Mesodermal cell (in vitro differentiated cells): ENCODE results near the gene PGBD5.

Experiments used
- H3K27ac ChIP-seq: 2 replicates; pipeline ENCODE4 v1.7.0; 2013; ENCODE audit warnings: mild to moderate bottlenecking, low read depth, low read length, moderate library complexity; ENCODE audit not compliant: severe bottlenecking
- H3K36me3 ChIP-seq: 2 replicates; pipeline ENCODE4 v1.7.1; 2013; ENCODE audit warnings: mild to moderate bottlenecking, low read length, moderate library complexity; ENCODE audit not compliant: control insufficient read depth, insufficient read depth
- H3K4me1 ChIP-seq: one replicate; pipeline ENCODE4 v1.7.1; 2013; ENCODE audit warnings: mild to moderate bottlenecking, low read length; ENCODE audit not compliant: insufficient read depth, control insufficient read depth, poor library complexity, severe bottlenecking
- H3K4me3 ChIP-seq: 2 replicates; pipeline ENCODE4 v1.7.0; 2013; ENCODE audit warnings: low read length, control low read depth, mild to moderate bottlenecking; ENCODE audit not compliant: insufficient read depth, poor library complexity, severe bottlenecking; ENCODE audit errors: extremely low read depth
- H3K9me3 ChIP-seq: 2 replicates; pipeline ENCODE4 v1.7.1; 2013; ENCODE audit warnings: mild to moderate bottlenecking, low read length, moderate library complexity; ENCODE audit not compliant: control insufficient read depth
- WGBS, 2 experiments: methylation state at CpG; one replicate each; pipeline ENCODE4 v1.1.5; 2013; ENCODE audit warnings: missing lambda C conversion rate in 2 of 2; ENCODE audit not compliant: insufficient coverage in 2 of 2; 5-methylcytosine and 5-hydroxymethylcytosine counted together

The PGBD5 gene

DNA sequence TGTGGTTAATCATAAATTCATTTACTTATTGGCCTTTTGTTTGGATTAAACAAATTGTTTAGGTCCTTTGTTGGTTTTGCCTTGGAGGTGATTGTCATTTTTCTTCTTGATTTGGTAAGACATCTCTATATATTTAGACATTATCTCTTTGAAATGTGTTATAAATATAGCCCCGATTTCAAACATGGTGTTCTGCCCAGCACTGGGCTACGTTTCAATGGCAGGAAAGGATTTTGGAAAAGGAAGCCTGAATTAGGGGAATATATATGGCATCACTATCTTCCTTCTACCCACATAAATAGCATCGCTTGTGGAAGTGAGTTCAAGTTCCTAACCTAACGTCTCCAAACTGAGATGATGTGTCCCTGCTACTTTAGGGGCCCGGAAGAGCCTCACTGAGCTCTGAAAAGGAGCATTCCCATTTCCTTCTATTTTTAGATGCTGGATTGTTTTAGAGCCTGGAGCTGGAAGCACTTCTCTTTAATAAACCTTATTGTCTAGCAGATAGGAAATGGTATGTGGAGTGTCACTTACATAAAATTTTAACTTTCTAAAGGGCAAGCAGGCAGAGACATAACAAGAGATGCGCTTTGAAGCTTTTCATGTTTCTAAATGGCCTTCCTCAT lies 39.4 kb downstream of the PGBD5 start:
- no peaks in the 10 kb centered on the region for H3K9me3 ChIP-seq
- no peak overlapping the region for H3K4me3 ChIP-seq
- 81 to 90% methylated on average over 2 to 3 of the region's 6 CpGs for WGBS, 2 experiments
- H3K27ac ChIP-seq, result no peak overlapping the region
- H3K4me1 ChIP-seq, result peaks cover 5% of the 10 kb centered on the region
- H3K36me3 ChIP-seq, result no peaks in the 10 kb centered on the region

GRCh38 chr1:230385930-230386329 lies 40.2 kb downstream of the PGBD5 start:
- 95 to 100% methylated on average over 4 of the region's 4 CpGs for WGBS, 2 experiments
- H3K9me3 ChIP-seq, result no peaks in the 10 kb centered on the region
- H3K4me1 ChIP-seq, result no peaks in the 10 kb centered on the region
- no peak overlapping the region for H3K27ac ChIP-seq
- H3K36me3 ChIP-seq, result no peaks in the 10 kb centered on the region
- no peak overlapping the region for H3K4me3 ChIP-seq

DNA sequence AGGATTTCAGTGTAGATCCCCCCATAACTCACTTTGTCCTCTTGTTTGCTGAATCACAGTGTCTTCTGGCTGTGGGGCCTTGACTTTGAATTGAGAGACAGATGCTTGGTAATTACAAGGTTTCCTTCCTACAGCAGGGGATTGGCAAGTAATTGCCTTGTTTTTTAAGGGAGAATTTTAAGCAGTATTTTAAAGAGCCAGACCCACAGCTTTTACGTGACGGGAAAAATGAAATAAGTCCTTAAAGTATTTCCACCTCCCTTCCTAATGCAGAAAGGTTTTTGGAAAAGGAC lies 41.0 kb downstream of the PGBD5 start:
- Histone ChIP-seq H3K4me1 (no peaks in the 10 kb centered on the region), H3K27ac (no peak overlapping the region), H3K9me3 (no peaks in the 10 kb centered on the region), H3K4me3 (no peak overlapping the region), H3K36me3 (no peaks in the 10 kb centered on the region)
- WGBS, 2 experiments, result 90% methylated on average over 2 of the region's 2 CpGs; no CpG with 5 or more reads in 1 of the 2 experiments

DNA sequence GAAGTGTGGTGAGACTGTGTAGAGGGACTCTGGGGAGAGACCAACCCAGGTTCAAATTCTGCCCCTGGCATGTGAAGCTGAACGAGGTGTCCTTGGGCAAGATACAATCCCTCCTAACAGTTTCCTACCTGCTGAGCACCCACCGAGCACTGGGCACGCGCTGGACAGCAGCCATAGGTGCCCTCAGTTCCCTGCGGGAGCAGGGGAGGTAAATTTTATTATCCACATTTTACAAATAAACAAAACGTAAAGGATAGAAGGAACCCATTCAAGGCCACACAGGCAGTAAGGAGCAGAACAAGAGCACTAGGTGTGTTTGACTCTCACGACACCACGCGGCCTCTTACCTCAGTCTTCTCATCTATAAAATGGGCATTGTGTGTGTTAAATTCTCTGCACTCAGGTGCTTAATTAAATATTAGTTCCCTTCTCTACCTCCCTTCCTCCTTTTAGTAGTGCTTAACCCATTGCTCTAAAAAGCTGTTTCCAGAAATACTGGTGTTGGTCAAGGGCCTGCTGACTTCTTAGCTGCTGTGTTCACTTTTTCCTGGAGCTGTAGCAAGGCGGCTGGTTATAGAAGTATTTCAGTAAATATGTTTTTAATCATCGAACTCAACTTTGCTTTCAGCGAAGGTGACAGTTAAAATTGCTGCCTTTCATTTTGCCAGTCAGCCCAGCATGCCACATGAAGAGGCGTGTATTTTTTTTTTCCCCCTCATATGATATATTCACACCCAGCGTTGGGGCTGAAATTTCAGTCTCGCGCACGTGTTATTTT lies 41.6 kb downstream of the PGBD5 start:
- WGBS, 2 experiments, result 84 to 88% methylated on average over 8 to 10 of the region's 17 CpGs
- no peaks in the 10 kb centered on the region for H3K4me1 ChIP-seq
- no peaks in the 10 kb centered on the region for H3K36me3 ChIP-seq
- no peak overlapping the region for H3K4me3 ChIP-seq
- no peak overlapping the region for H3K27ac ChIP-seq
- H3K9me3 ChIP-seq, result peaks cover 5% of the 10 kb centered on the region

DNA sequence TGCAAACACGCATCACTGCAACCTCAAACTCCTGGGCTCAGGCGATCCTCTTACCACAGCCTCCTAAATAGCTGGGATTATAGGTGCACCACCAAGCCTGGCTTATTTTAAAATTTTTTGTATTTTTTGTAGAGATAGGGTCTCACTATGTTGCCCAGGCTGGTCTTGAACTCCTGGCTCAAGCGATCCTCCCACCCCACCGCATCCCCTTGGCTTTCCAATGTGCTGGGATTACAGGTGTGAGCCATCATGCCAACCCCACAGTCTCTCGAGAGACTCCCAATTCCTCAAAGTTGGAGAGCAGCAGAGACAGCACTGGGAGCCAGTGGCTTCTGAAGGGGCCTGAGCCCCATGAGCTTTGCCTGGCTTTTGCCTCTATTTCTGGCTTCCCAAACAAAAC lies 42.7 kb downstream of the PGBD5 start:
- H3K9me3 ChIP-seq, result peaks cover 8% of the 10 kb centered on the region
- no peaks in the 10 kb centered on the region for H3K36me3 ChIP-seq
- no peak overlapping the region for H3K27ac ChIP-seq
- WGBS, 2 experiments, result 88 to 96% methylated on average over 3 of the region's 5 CpGs
- H3K4me3 ChIP-seq, result no peak overlapping the region
- H3K4me1 ChIP-seq, result no peaks in the 10 kb centered on the region

- Histone ChIP-seq H3K9me3 (peaks cover 8% of the 10 kb centered on the region), H3K27ac (peak overlapping the region; percentile 54), H3K36me3 (no peaks in the 10 kb centered on the region), H3K4me3 (no peak overlapping the region), H3K4me1 (no peaks in the 10 kb centered on the region)
- 25 to 36% methylated on average over 3 to 6 of the region's 7 CpGs for WGBS, 2 experiments
Observed at GRCh38 chr1:230382001-230382491, 44.1 kb downstream of the PGBD5 start.

GRCh38 chr1:230381585-230381984 lies 44.5 kb downstream of the PGBD5 start:
- no peaks in the 10 kb centered on the region for H3K4me1 ChIP-seq
- WGBS, 2 experiments, result 78 to 81% methylated on average over 5 to 6 of the region's 6 CpGs
- peak overlapping the region; percentile 54 for H3K27ac ChIP-seq
- H3K9me3 ChIP-seq, result peaks cover 8% of the 10 kb centered on the region
- H3K4me3 ChIP-seq, result no peak overlapping the region
- H3K36me3 ChIP-seq, result no peaks in the 10 kb centered on the region

GRCh38 chr1:230381049-230381467 lies 45.1 kb downstream of the PGBD5 start:
- 98 to 100% methylated on average over 4 to 5 of the region's 5 CpGs for WGBS, 2 experiments
- Histone ChIP-seq H3K36me3 (no peaks in the 10 kb centered on the region), H3K27ac (no peak overlapping the region), H3K4me1 (no peaks in the 10 kb centered on the region), H3K4me3 (no peak overlapping the region), H3K9me3 (peaks cover 8% of the 10 kb centered on the region)

GRCh38 chr1:230379928-230380327 lies 46.2 kb downstream of the PGBD5 start:
- Histone ChIP-seq H3K27ac (no peak overlapping the region), H3K36me3 (no peaks in the 10 kb centered on the region), H3K4me1 (no peaks in the 10 kb centered on the region), H3K9me3 (peaks cover 8% of the 10 kb centered on the region), H3K4me3 (no peak overlapping the region)
- WGBS, 2 experiments, result 100% methylated on average over 1 of the region's 1 CpG; no CpG with 5 or more reads in 1 of the 2 experiments

DNA sequence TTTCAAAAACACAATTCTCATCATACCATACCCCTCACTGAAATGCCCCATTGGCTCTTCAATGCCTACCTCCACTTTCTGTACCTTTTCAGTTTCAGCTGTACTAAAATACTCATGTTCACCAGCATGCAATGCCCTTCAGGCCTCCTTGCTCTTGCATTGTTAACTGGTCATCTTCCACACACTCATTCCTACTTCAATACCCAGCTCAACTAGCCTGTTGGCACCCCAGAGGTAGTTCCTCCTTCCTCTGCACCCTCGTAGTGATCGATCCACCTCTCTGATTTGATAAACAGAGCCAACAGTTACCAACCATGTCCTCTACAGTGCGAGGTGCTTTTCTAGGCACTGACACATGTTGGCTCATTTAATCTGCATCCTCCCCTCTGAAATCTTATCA lies 46.7 kb downstream of the PGBD5 start:
- H3K9me3 ChIP-seq, result peaks cover 8% of the 10 kb centered on the region
- WGBS, 2 experiments, result 93% methylated on average over 3 of the region's 3 CpGs
- H3K4me1 ChIP-seq, result no peaks in the 10 kb centered on the region
- no peak overlapping the region for H3K4me3 ChIP-seq
- H3K27ac ChIP-seq, result no peak overlapping the region
- no peaks in the 10 kb centered on the region for H3K36me3 ChIP-seq

DNA sequence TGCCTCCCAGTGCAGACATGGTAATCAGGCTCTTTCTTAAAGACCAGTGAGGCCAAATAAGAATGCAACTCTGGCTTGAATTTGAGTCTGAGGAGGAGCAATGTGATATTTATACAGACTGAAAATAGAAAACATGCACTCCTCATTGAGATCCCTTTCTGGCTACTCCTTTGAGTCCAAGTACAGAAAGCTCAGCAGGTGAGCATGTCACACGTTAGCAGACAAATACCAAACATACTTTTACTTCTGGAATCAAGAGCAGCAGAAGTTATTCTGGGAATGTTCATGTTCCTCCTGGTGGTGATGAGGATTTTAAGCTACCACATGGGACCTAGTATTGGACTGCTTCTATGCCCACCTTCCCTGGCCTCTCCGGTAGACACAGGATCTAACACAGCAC lies 48.3 kb downstream of the PGBD5 start:
- WGBS, 2 experiments, result no CpG with 5 or more reads among the region's 2 CpGs
- no peaks in the 10 kb centered on the region for H3K4me1 ChIP-seq
- H3K36me3 ChIP-seq, result no peaks in the 10 kb centered on the region
- no peak overlapping the region for H3K4me3 ChIP-seq
- no peak overlapping the region for H3K27ac ChIP-seq
- H3K9me3 ChIP-seq, result peaks cover 8% of the 10 kb centered on the region
